Nucleus accumbens (tissue), 56 donors: ENCODE measurements around the gene PFKL.

ENCODE experiments used
- DNase-seq, 56 donors: peaks; one replicate each; lab custom pipeline; 2025; lab: John Stamatoyannopoulos, UW

Gene PFKL

GRCh38 chr21:44324854-44325107 is 24.9 kb downstream of the PFKL start:
- no peak for DNase-seq

- no peak for DNase-seq
These were observed 25.8 kb downstream of the PFKL start for GRCh38 chr21:44325386-44326271.

- DNase-seq = no peak
These were observed 26.4 kb downstream of the PFKL start for GRCh38 chr21:44326272-44326647.

GRCh38 chr21:44326716-44327602 is 27.1 kb downstream of the PFKL start:
- no peak for DNase-seq

GRCh38 chr21:44327603-44327974 is 27.7 kb downstream of the PFKL start:
- no peak for DNase-seq

- DNase-seq = no peak
These were observed 28.5 kb downstream of the PFKL start for GRCh38 chr21:44328242-44328895.

- peak in 15 of 56 donors; percentile 7 to 64 (median 27) for DNase-seq
These were observed 29.4 kb downstream of the PFKL start for GRCh38 chr21:44329086-44329889.

GRCh38 chr21:44329971-44330681 is 30.3 kb downstream of the PFKL start:
- no peak for DNase-seq

GRCh38 chr21:44330698-44331097 is 30.8 kb downstream of the PFKL start:
- DNase-seq = no peak

- DNase-seq = no peak
These were observed 31.4 kb downstream of the PFKL start for GRCh38 chr21:44331209-44331608.

- no peak for DNase-seq
These were observed 31.9 kb downstream of the PFKL start for GRCh38 chr21:44331650-44332307.

GRCh38 chr21:44332383-44332782 is 32.5 kb downstream of the PFKL start:
- no peak for DNase-seq

- DNase-seq = no peak
These were observed 33.1 kb downstream of the PFKL start for GRCh38 chr21:44332965-44333364.

- no peak for DNase-seq
These were observed 33.9 kb downstream of the PFKL start for GRCh38 chr21:44333509-44334328.

- no peak for DNase-seq
These were observed 34.6 kb downstream of the PFKL start for GRCh38 chr21:44334329-44335030.

GRCh38 chr21:44335266-44336059 is 35.6 kb downstream of the PFKL start:
- no peak for DNase-seq

GRCh38 chr21:44337449-44337848 is 37.6 kb downstream of the PFKL start:
- no peak for DNase-seq
